NT2/D1 (cell line): ENCODE results near the gene APIP.

Experiments
- YY1 ChIP-seq: IDR thresholded peaks from 2 replicates; pipeline ENCODE4 v1.6.1; 2011; ENCODE audit not compliant: insufficient read length, insufficient read depth
- ZNF274 ChIP-seq: IDR thresholded peaks from 2 replicates; pipeline ENCODE4 v1.6.1; 2011; ENCODE audit warnings: mild to moderate bottlenecking, low read depth, low read length

DNA sequence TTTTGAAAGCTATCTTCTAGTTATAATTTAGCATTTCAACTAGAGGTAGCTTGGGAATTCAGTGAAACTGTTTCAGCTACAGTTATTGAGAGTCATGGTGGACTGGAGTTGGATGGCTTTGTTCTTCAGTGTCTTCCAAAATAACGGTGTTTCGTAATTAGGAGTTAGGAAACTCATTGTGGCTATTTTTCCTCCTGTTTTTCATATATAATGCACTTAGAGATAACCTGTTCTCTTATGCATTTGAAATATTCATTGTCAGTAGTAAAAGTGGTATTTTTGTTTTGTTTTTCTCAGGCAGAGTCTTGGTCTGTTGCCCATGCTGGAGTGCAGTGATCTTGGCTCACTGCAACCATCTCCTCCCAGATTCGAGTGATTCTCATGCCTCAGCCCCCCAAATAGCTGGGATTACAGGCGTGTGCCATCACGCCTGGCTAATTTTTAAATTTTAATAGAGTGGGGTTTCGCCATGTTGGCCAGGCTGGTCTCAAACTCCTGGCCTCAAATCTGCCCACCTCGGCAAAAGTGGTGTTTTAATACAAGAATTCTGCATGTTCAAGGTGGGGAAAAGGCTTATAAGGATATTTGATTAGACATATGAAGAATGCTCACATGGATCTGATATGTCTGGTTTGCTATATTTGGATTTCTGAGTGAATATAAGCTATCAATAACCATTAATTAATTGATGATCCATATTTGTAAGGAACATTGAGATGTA, 12.9 kb upstream of the APIP start:
- TF ChIP-seq ZNF274 (no peak), YY1 (no peak)
